Muscle of leg (tissue), 11 donors: ENCODE measurements around the gene LRRC46. TPM values are rescaled to one million over a fixed set of nuclear protein-coding genes. Genes with fewer than 3 reads are reported as not detected.

Experiments used
- DNase-seq: peaks from one replicate; pipeline ENCODE4 v3.0.0; 2013
- H3K27ac ChIP-seq: one replicate; pipeline ENCODE4 v1.5.1; 2013; ENCODE audit warnings: mild to moderate bottlenecking, low read length, control low read depth
- H3K27me3 ChIP-seq: one replicate; pipeline ENCODE4 v1.6.1; 2013; ENCODE audit warnings: low read length; ENCODE audit not compliant: control insufficient read depth, insufficient read depth
- H3K36me3 ChIP-seq: one replicate; pipeline ENCODE4 v1.6.1; 2013; ENCODE audit warnings: low read length; ENCODE audit not compliant: control insufficient read depth, insufficient read depth
- H3K4me1 ChIP-seq: one replicate; pipeline ENCODE4 v1.6.1; 2013; ENCODE audit warnings: low read length; ENCODE audit not compliant: control insufficient read depth, insufficient read depth
- H3K4me3 ChIP-seq: one replicate; pipeline ENCODE4 v1.5.1; 2013; ENCODE audit warnings: low read length, control low read depth
- H3K9me3 ChIP-seq: replicated peaks from 2 replicates; pipeline ENCODE4 v1.6.1; 2013; ENCODE audit warnings: low read depth, low read length; ENCODE audit not compliant: control insufficient read depth
- WGBS: methylation state at CpG from one replicate; pipeline ENCODE4 v1.1.5; 2013; ENCODE audit warnings: missing lambda C conversion rate; ENCODE audit not compliant: insufficient coverage; 5-methylcytosine and 5-hydroxymethylcytosine counted together
- polyA plus RNA-seq, 8 donors: library from polyadenylated mRNA; unstranded; fragments of 120-200 nt; gene quantifications; one replicate each; pipeline versions ENCODE4 v1.2.1 to v1.2.3, GENCODE V29; 2013; ENCODE audit warnings: inconsistent platforms in 1 of 8, low replicate concordance in 1 of 8; ENCODE audit not compliant: insufficient read length in 8 of 8, insufficient read depth in 1 of 8
- total RNA-seq: library from RNA; stranded (reverse); fragments of 120-200 nt; gene quantifications from one replicate; pipeline ENCODE4 v1.2.4, GENCODE V29; 2013

The LRRC46 gene
- total and polyA plus RNA-seq, 9 donors: 0.04 to 1.6 (median 1.1) TPM

DNA sequence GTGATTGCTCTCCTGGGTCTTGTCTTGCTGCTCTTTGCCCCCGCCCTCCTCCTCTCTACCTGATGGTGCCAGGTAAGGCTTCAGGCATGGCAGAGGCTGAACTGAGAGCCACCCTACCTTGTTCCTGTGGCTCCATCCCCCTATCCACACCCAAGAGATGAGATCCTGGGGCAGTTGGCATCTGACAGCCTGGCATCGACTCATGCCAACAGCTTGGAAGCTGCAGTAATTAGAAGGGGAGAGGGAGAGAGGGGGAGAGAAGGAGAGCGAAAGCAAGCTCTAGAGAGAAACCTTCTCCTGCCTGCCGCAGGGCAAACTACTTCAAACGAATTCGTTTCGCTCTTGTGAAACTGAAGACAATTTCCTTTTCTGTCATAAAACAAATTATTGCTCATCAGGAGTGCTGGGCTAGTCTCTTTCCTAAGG is 33.3 kb downstream of the LRRC46 start:
- DNase-seq: no peak
- no peaks in the 10 kb centered on the region for H3K9me3 ChIP-seq
- H3K4me1 ChIP-seq: no peaks in the 10 kb centered on the region
- no peaks in the 10 kb centered on the region for H3K36me3 ChIP-seq
- WGBS: 71% methylated on average over 1 of the region's 7 CpGs
- H3K27me3 ChIP-seq: peaks cover 59% of the 10 kb centered on the region
- H3K4me3 ChIP-seq: no peak overlapping the region
- no peak overlapping the region for H3K27ac ChIP-seq

- H3K27ac ChIP-seq: no peak overlapping the region
- H3K27me3 ChIP-seq: peaks cover 67% of the 10 kb centered on the region
- H3K36me3 ChIP-seq: no peaks in the 10 kb centered on the region
- H3K4me1 ChIP-seq: no peaks in the 10 kb centered on the region
- H3K4me3 ChIP-seq: no peak overlapping the region
- WGBS: 40% methylated on average over 20 of the region's 20 CpGs
- no peak for DNase-seq
- no peaks in the 10 kb centered on the region for H3K9me3 ChIP-seq
Observed at GRCh38 chr17:47866941-47867340, 35.5 kb downstream of the LRRC46 start.

DNA sequence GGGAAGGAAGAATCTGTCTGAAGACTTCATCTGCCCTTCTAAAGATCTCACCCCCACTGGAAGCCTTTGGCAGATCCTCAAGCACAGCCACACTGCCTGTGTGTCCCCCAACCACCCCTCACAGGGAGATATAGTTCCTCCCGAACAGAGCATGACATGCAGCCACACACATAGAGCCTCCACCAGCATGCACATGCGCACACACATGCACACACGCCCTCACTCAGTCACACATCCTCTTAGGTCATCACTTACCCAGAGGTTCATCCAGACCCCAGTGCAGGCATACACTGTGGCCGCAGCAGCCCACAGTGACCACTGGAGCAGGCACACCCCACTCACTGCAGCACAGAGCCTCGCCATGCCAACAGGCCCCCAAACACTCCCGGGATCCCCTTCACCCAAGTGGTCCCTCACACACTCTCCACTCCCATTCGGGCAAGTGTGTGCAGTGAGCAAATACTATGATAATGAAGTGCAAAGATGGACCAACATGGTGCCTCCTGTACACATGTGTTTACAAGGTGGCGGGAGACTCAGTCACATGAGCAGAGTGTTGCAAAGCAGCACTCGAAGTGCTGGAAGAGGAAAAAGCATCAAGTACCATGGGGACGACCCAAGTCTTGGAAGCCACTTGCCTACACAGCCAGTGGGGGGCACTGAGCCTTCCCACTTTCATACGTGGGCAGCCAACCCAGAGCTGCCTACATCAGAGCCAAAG is 36.5 kb downstream of the LRRC46 start:
- H3K36me3 ChIP-seq: no peaks in the 10 kb centered on the region
- WGBS: 76% methylated on average over 8 of the region's 11 CpGs
- no peaks in the 10 kb centered on the region for H3K9me3 ChIP-seq
- peaks cover 75% of the 10 kb centered on the region for H3K27me3 ChIP-seq
- H3K4me3 ChIP-seq: no peak overlapping the region
- no peak overlapping the region for H3K27ac ChIP-seq
- H3K4me1 ChIP-seq: peaks cover 8% of the 10 kb centered on the region
- DNase-seq: no peak

GRCh38 chr17:47869114-47869513 is 37.6 kb downstream of the LRRC46 start:
- no peaks in the 10 kb centered on the region for H3K36me3 ChIP-seq
- H3K27me3 ChIP-seq: peaks cover 84% of the 10 kb centered on the region
- DNase-seq: no peak
- H3K4me1 ChIP-seq: peaks cover 12% of the 10 kb centered on the region
- H3K27ac ChIP-seq: no peak overlapping the region
- 17% methylated on average over 1 of the region's 2 CpGs for WGBS
- no peak overlapping the region for H3K4me3 ChIP-seq
- H3K9me3 ChIP-seq: no peaks in the 10 kb centered on the region

DNA sequence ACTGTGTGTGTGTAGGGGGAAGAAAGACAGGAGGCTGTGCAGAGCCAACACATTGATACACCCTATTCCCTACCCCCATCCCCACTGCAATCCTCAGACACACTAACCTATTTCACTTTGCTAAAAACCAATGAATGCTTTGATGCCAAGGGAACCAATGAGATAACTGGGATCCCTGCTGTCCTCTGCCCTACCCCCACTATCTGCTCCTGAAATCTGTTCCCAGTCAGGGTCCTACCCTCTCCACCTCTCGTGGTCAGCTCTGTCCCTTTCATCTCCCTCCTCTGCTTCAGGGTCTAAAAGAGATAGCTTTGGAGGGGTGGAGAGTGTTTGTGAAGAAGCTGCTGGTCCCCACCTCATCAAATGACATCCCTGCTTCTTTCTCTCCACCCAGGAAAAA is 38.6 kb downstream of the LRRC46 start:
- DNase-seq: no peak
- H3K4me3 ChIP-seq: no peak overlapping the region
- H3K27ac ChIP-seq: no peak overlapping the region
- WGBS: no CpG with 5 or more reads among the region's 1 CpG
- H3K9me3 ChIP-seq: no peaks in the 10 kb centered on the region
- no peaks in the 10 kb centered on the region for H3K36me3 ChIP-seq
- H3K4me1 ChIP-seq: peaks cover 12% of the 10 kb centered on the region
- H3K27me3 ChIP-seq: peaks cover 89% of the 10 kb centered on the region

DNA sequence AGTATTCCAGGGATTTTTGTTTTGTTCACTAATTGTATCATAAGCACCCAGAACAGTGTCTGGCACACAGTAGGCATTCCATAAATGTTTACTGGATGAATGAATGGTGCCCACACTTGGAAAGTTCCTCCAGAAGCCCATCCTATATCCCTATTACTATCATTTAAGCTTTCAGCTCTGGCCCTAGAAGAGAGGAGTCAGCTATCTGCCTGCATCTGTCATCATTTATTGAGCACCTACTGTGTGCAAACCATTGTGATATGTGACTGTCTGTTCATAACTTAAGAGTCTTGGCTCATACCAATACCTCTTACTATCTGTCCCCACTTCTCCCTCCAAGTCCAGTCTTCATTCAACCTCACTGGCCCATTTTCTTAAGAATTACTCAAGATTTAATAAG is 39.6 kb downstream of the LRRC46 start:
- no peaks in the 10 kb centered on the region for H3K9me3 ChIP-seq
- no peaks in the 10 kb centered on the region for H3K36me3 ChIP-seq
- H3K4me1 ChIP-seq: peaks cover 12% of the 10 kb centered on the region
- H3K27ac ChIP-seq: no peak overlapping the region
- no peak overlapping the region for H3K4me3 ChIP-seq
- H3K27me3 ChIP-seq: peaks cover 92% of the 10 kb centered on the region
- DNase-seq: no peak

DNA sequence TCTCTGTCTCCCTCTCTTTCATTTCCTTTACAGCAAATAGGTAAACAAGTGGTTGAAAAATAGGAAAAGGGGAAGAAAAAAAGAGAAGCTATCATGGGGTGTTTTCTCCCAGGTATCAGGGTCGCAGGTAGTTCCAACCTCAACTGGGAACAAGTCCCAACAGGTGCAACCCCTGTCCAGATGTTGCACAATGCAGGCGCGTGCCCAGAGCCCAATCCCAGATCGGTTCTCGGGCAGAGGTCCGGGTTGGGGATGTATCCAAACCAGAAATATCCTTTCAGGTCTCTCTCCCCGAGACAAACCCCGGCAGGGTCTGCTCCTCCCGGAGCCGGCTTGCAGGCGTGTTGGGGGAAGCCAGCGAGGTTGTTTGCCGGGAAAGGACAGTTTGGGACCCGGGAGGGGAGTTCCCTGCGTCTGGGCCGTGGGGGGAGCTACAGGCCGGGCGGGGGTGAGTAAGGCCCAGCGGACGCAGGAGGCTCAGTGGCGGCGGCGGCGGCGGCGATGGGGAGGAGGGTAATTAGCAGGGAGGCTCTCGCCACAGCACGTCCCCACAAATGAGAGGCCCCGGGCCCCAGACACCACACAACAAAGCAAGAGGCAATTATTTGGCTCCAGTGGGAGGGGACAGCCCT is 40.7 kb downstream of the LRRC46 start:
- no peak for DNase-seq
- peaks cover 12% of the 10 kb centered on the region for H3K4me1 ChIP-seq
- no peaks in the 10 kb centered on the region for H3K36me3 ChIP-seq
- H3K27ac ChIP-seq: no peak overlapping the region
- H3K4me3 ChIP-seq: no peak overlapping the region
- no peaks in the 10 kb centered on the region for H3K9me3 ChIP-seq
- H3K27me3 ChIP-seq: peaks cover 85% of the 10 kb centered on the region
- WGBS: 3% methylated on average over 22 of the region's 29 CpGs

GRCh38 chr17:47872651-47873161 is 41.2 kb downstream of the LRRC46 start:
- H3K36me3 ChIP-seq: no peaks in the 10 kb centered on the region
- peaks cover 12% of the 10 kb centered on the region for H3K4me1 ChIP-seq
- no peaks in the 10 kb centered on the region for H3K9me3 ChIP-seq
- H3K4me3 ChIP-seq: no peak overlapping the region
- H3K27ac ChIP-seq: no peak overlapping the region
- 7% methylated on average over 7 of the region's 15 CpGs for WGBS
- peak; percentile 38 for DNase-seq
- H3K27me3 ChIP-seq: peaks cover 86% of the 10 kb centered on the region

- Histone ChIP-seq H3K27me3 (peaks cover 86% of the 10 kb centered on the region), H3K4me3 (no peak overlapping the region), H3K9me3 (no peaks in the 10 kb centered on the region), H3K36me3 (no peaks in the 10 kb centered on the region), H3K27ac (no peak overlapping the region), H3K4me1 (peaks cover 12% of the 10 kb centered on the region)
- no peak for DNase-seq
- WGBS: 38% methylated on average over 4 of the region's 4 CpGs
Observed at GRCh38 chr17:47873200-47874090, 42.0 kb downstream of the LRRC46 start.
